DND-41 (cell line): Measurements from ENCODE around the gene TOX2.
A peak's percentile ranks its signal among the peaks of the same experiment; 100 is the strongest.

Experiments used
- ATAC-seq: fragments of 200-7000 bp; cut with Tn5 transposase; 3 replicates; pipeline ENCODE4 v1.9.1; 2021; ENCODE audit warnings: low read depth; ENCODE audit not compliant: insufficient read depth
- DNase-seq: peaks from one replicate; pipeline ENCODE4 v3.0.0-alpha.2; 2020
- H2AFZ ChIP-seq: 2 replicates; pipeline ENCODE4 v1.6.0; 2012; ENCODE audit warnings: low read depth, low read length
- H3K27ac ChIP-seq: 2 replicates; pipeline ENCODE4 v1.5.1; 2012; ENCODE audit warnings: low read length, inconsistent platforms
- H3K27me3 ChIP-seq: fragments of 200-600 bp; sonication (generic); 2 replicates; pipeline ENCODE4 v1.6.0; 2012; ENCODE audit warnings: low read length, mild to moderate bottlenecking, inconsistent platforms; ENCODE audit not compliant: insufficient read depth, poor library complexity
- H3K36me3 ChIP-seq: 2 replicates; pipeline ENCODE4 v1.5.1; 2012; ENCODE audit warnings: low read length, inconsistent platforms; ENCODE audit not compliant: insufficient read depth
- H3K4me1 ChIP-seq: 2 replicates; pipeline ENCODE4 v1.5.1; 2012; ENCODE audit warnings: mild to moderate bottlenecking, low read length; ENCODE audit not compliant: insufficient read depth
- H3K4me2 ChIP-seq: 2 replicates; pipeline ENCODE4 v1.6.0; 2012; ENCODE audit warnings: mild to moderate bottlenecking, moderate library complexity, low read length, inconsistent platforms; ENCODE audit not compliant: insufficient read depth
- H3K4me3 ChIP-seq, 2 experiments: fragments of 200-600 bp in 1 of 2; shearing (Covaris generic) in 1 of 2; 2 replicates each; pipeline ENCODE4 v1.5.1; 2012 to 2016; ENCODE audit warnings: inconsistent platforms in 2 of 2, low read length in 2 of 2, mild to moderate bottlenecking in 2 of 2, low read depth in 1 of 2, moderate library complexity in 1 of 2
- H3K79me2 ChIP-seq: 2 replicates; pipeline ENCODE4 v1.6.0; 2012; ENCODE audit warnings: low read length, inconsistent platforms; ENCODE audit not compliant: insufficient read depth
- H3K9ac ChIP-seq: 2 replicates; pipeline ENCODE4 v1.6.0; 2012; ENCODE audit warnings: low read depth, mild to moderate bottlenecking, inconsistent platforms, low read length, moderate library complexity
- H3K9me3 ChIP-seq: 2 replicates; pipeline ENCODE4 v1.5.1; 2012; ENCODE audit warnings: low read length, moderate library complexity, mild to moderate bottlenecking, inconsistent platforms; ENCODE audit not compliant: insufficient read depth, severe bottlenecking
- H4K20me1 ChIP-seq: 2 replicates; pipeline ENCODE4 v1.6.0; 2012; ENCODE audit warnings: low read length; ENCODE audit not compliant: insufficient read depth
- CTCF ChIP-seq: IDR thresholded peaks from 2 replicates; pipeline ENCODE4 v1.5.1; 2012; ENCODE audit warnings: borderline replicate concordance, low read length, moderate library complexity, mild to moderate bottlenecking; ENCODE audit not compliant: poor library complexity, severe bottlenecking; ENCODE audit errors: extremely low read depth
- EZH2 ChIP-seq: IDR thresholded peaks from 3 replicates; pipeline ENCODE4 v1.6.1; 2012; ENCODE audit warnings: borderline replicate concordance, low read depth, mild to moderate bottlenecking, moderate library complexity, low read length, inconsistent platforms; ENCODE audit not compliant: severe bottlenecking

TOX2 gene

GRCh38 chr20:44031781-44032582 is 117.3 kb downstream of the TOX2 start:
- TF ChIP-seq EZH2 = no peak
- TF ChIP-seq CTCF = no peak
- Histone ChIP-seq H3K4me2 (no peak overlapping the region), H3K4me3 (no peak overlapping the region), H3K27ac (no peak overlapping the region), H3K36me3 (no peaks in the 10 kb centered on the region), H4K20me1 (peaks cover 18% of the 10 kb centered on the region), H3K9ac (no peak overlapping the region), H3K27me3 (peaks cover 6% of the 10 kb centered on the region), H2AFZ (no peak overlapping the region), H3K9me3 (no peaks in the 10 kb centered on the region), H3K79me2 (no peaks in the 10 kb centered on the region), H3K4me1 (peaks cover 41% of the 10 kb centered on the region)
- ATAC-seq (peak; percentile 9; the same call in 1 of the 3 replicates), DNase-seq (peak; percentile 29)

- peaks cover 13% of the 10 kb centered on the region for H4K20me1 ChIP-seq
- H3K27ac ChIP-seq = no peak overlapping the region; the same call in 1 of the 2 replicates
Observed at GRCh38 chr20:44032583-44033331, 118.1 kb downstream of the TOX2 start.

GRCh38 chr20:44033344-44033743 is 118.7 kb downstream of the TOX2 start:
- ATAC-seq = peak; percentile 57
- Histone ChIP-seq H2AFZ (no peak overlapping the region), H3K27me3 (no peaks in the 10 kb centered on the region), H4K20me1 (peaks cover 11% of the 10 kb centered on the region), H3K4me2 (no peak overlapping the region), H3K4me1 (peaks cover 39% of the 10 kb centered on the region), H3K79me2 (no peaks in the 10 kb centered on the region), H3K4me3 (no peak overlapping the region), H3K27ac (peak overlapping the region; percentile 42; the same call in 1 of the 2 replicates), H3K9me3 (no peaks in the 10 kb centered on the region), H3K9ac (no peak overlapping the region), H3K36me3 (no peaks in the 10 kb centered on the region)
- DNase-seq = peak; percentile 64
- no peak for TF ChIP-seq CTCF
- TF ChIP-seq EZH2 = no peak

More at GRCh38 chr20:44032583-44033331, 118.1 kb downstream of the TOX2 start:
- 0 out of 3 replicates have a peak, but pooled peaks have one; percentile 11 for ATAC-seq
- Histone ChIP-seq H3K9ac (no peak overlapping the region), H3K4me1 (peaks cover 41% of the 10 kb centered on the region), H3K27me3 (peaks cover 4% of the 10 kb centered on the region), H2AFZ (no peak overlapping the region), H3K36me3 (no peaks in the 10 kb centered on the region), H3K79me2 (no peaks in the 10 kb centered on the region), H3K4me3 (no peak overlapping the region), H3K9me3 (no peaks in the 10 kb centered on the region), H3K4me2 (no peak overlapping the region)
- TF ChIP-seq CTCF = no peak
- TF ChIP-seq EZH2 = no peak
- no peak for DNase-seq
